Measurements from ENCODE around the gene ZNF740.

ZNF740 gene

GRCh38 chr12:53225635-53226424 lies 45.3 kb downstream of the ZNF740 start (continued):
- TF ChIP-seq, protein P1, sequence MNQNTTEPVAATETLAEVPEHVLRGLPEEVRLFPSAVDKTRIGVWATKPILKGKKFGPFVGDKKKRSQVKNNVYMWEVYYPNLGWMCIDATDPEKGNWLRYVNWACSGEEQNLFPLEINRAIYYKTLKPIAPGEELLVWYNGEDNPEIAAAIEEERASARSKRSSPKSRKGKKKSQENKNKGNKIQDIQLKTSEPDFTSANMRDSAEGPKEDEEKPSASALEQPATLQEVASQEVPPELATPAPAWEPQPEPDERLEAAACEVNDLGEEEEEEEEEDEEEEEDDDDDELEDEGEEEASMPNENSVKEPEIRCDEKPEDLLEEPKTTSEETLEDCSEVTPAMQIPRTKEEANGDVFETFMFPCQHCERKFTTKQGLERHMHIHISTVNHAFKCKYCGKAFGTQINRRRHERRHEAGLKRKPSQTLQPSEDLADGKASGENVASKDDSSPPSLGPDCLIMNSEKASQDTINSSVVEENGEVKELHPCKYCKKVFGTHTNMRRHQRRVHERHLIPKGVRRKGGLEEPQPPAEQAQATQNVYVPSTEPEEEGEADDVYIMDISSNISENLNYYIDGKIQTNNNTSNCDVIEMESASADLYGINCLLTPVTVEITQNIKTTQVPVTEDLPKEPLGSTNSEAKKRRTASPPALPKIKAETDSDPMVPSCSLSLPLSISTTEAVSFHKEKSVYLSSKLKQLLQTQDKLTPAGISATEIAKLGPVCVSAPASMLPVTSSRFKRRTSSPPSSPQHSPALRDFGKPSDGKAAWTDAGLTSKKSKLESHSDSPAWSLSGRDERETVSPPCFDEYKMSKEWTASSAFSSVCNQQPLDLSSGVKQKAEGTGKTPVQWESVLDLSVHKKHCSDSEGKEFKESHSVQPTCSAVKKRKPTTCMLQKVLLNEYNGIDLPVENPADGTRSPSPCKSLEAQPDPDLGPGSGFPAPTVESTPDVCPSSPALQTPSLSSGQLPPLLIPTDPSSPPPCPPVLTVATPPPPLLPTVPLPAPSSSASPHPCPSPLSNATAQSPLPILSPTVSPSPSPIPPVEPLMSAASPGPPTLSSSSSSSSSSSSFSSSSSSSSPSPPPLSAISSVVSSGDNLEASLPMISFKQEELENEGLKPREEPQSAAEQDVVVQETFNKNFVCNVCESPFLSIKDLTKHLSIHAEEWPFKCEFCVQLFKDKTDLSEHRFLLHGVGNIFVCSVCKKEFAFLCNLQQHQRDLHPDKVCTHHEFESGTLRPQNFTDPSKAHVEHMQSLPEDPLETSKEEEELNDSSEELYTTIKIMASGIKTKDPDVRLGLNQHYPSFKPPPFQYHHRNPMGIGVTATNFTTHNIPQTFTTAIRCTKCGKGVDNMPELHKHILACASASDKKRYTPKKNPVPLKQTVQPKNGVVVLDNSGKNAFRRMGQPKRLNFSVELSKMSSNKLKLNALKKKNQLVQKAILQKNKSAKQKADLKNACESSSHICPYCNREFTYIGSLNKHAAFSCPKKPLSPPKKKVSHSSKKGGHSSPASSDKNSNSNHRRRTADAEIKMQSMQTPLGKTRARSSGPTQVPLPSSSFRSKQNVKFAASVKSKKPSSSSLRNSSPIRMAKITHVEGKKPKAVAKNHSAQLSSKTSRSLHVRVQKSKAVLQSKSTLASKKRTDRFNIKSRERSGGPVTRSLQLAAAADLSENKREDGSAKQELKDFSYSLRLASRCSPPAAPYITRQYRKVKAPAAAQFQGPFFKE (tag by site-specific recombination; IDR thresholded peaks at IDR 0.05; ENCODE audit: borderline replicate concordance) = no peak
- TF ChIP-seq ZNF776 (tag by site-specific recombination; IDR thresholded peaks at IDR 0.05; ENCODE audit: borderline replicate concordance) = no peak
- peak; percentile 36; the same call in 1 of the 2 replicates for TF ChIP-seq ZNF600 (tag by site-specific recombination; IDR thresholded peaks at IDR 0.05)
- TF ChIP-seq, protein P2, sequence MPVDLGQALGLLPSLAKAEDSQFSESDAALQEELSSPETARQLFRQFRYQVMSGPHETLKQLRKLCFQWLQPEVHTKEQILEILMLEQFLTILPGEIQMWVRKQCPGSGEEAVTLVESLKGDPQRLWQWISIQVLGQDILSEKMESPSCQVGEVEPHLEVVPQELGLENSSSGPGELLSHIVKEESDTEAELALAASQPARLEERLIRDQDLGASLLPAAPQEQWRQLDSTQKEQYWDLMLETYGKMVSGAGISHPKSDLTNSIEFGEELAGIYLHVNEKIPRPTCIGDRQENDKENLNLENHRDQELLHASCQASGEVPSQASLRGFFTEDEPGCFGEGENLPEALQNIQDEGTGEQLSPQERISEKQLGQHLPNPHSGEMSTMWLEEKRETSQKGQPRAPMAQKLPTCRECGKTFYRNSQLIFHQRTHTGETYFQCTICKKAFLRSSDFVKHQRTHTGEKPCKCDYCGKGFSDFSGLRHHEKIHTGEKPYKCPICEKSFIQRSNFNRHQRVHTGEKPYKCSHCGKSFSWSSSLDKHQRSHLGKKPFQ (tag by site-specific recombination; IDR thresholded peaks at IDR 0.05) = no peak
- TF ChIP-seq ZNF623 (tag by site-specific recombination; IDR thresholded peaks at IDR 0.05) = no peak
- TF ChIP-seq, protein P3, sequence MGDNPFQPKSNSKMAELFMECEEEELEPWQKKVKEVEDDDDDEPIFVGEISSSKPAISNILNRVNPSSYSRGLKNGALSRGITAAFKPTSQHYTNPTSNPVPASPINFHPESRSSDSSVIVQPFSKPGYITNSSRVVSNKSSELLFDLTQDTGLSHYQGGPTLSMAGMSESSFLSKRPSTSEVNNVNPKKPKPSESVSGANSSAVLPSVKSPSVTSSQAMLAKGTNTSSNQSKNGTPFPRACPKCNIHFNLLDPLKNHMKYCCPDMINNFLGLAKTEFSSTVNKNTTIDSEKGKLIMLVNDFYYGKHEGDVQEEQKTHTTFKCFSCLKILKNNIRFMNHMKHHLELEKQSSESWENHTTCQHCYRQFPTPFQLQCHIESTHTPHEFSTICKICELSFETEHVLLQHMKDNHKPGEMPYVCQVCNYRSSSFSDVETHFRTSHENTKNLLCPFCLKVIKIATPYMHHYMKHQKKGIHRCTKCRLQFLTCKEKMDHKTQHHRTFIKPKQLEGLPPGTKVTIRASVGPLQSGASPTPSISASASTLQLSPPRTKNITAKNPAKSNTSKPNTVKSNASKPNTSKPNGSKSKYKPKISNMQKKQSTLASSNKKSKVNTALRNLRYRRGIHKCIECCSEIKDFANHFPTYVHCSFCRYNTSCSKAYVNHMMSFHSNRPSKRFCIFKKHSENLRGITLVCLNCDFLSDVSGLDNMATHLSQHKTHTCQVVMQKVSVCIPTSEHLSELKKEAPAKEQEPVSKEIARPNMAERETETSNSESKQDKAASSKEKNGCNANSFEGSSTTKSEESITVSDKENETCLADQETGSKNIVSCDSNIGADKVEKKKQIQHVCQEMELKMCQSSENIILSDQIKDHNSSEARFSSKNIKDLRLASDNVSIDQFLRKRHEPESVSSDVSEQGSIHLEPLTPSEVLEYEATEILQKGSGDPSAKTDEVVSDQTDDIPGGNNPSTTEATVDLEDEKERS (tag by site-specific recombination; IDR thresholded peaks at IDR 0.05) = no peak
- peak; percentile 47 for TF ChIP-seq ZIC2 (tag by site-specific recombination; IDR thresholded peaks at IDR 0.05)
- no peak for TF ChIP-seq ZBTB21 (tag by site-specific recombination; IDR thresholded peaks at IDR 0.05)
- peak; percentile 42; the same call in 1 of the 2 replicates for TF ChIP-seq MZF1 (tag by site-specific recombination; IDR thresholded peaks at IDR 0.05; ENCODE audit: borderline replicate concordance)
- no peak for TF ChIP-seq BCL11B (tag by site-specific recombination; IDR thresholded peaks at IDR 0.05; ENCODE audit: low read depth)
- no peak for TF ChIP-seq ZNF621 (tag by site-specific recombination; IDR thresholded peaks at IDR 0.05)
- no peak for TF ChIP-seq ZNF423 (tag by site-specific recombination; IDR thresholded peaks at IDR 0.05)
- TF ChIP-seq ZNF133 (tag by site-specific recombination; IDR thresholded peaks at IDR 0.05) = no peak
- TF ChIP-seq OSR2 (tag by site-specific recombination; IDR thresholded peaks at IDR 0.05) = no peak
- TF ChIP-seq ZBTB17 (tag by site-specific recombination; IDR thresholded peaks at IDR 0.05) = peak; percentile 81
- TF ChIP-seq ZNF704 (tag by site-specific recombination; IDR thresholded peaks at IDR 0.05) = no peak
